Activated CD8-positive, alpha-beta memory T cell treated with anti-CD3 and anti-CD28 coated beads, Interleukin-2, amount 50 U/mL, for 48 hours (primary cell): ENCODE results near the gene KRT85.

Source experiments
- DNase-seq: peaks from one replicate; pipeline ENCODE4 v3.0.0-alpha.2; 2020

KRT85 gene

DNA sequence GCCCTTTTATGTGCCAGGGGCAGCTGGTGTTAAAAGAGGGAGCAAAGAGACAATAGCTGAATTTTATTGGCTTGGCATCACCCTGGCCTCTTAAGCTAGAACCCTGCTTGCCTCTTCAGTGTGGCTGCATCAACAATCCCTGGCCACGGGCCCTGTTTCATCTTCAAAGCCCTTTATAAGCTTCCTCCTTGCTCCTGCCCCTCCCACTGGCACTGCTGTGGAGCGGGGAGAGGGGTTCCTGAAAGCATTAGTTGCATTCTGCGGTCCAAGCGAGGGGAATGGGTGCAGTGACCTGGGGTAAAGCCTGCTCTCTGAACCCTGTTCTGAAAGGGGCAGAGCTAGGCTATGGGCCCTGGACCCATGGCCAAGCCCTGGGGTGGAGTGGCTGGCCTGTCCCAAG lies 45.9 kb downstream of the KRT85 start:
- no peak for DNase-seq

DNA sequence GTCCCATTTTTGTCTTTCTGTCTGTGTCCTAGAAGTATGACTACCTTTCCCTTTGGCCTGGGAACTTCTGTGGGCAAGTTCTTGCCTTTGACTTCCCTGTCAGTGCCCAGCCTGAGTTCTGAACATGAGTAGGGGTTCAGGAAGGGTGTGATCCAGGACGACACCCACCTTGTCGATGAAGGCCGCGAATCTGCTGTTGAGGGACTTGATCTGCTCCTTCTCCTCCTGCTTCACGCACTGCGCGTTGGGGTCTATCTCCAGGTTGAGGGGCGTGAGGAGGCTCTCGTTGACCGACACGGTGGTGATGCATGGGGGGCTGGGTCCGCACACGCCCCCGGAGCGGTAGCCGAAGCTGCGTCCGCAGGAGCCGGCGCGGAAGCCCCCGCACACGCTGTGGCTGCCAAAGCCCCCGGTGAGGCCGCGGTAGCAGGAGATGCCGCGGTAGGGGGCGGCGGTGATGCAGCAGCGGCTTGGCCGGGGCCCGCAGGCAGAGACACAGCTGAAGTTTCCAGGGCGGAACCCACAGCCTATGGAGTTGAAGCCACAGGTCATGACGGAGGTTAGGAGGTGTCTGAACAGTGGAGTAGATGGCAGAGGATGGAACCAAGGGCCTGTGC lies 46.4 kb downstream of the KRT85 start, which contains the start of gene KRT83:
TSS of gene KRT83 (minus strand) at position 615 of the 617 bp plus-strand sequence. CDS start at position 552, 63 bp downstream.
- no peak for DNase-seq

DNA sequence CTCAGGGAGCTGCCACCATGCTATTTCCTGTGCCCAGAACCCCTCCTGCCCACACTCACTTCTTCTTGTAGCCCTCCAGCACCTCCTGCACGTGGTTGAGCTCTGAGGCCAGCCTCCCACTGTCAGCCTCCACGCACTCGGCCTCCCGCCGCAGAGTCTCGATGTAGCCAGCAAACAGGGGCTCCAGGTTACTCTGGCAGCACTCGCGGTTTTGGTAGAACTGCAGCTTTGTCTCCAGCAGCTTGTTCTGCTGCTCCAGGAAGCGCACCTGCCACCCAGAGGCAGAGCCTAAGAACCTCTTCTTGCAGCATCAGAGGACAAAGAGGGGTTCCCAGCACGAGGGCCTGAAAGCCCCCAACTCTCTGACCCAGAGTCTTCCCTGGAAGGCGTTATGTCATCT lies 48.2 kb downstream of the KRT85 start:
- DNase-seq: no peak

DNA sequence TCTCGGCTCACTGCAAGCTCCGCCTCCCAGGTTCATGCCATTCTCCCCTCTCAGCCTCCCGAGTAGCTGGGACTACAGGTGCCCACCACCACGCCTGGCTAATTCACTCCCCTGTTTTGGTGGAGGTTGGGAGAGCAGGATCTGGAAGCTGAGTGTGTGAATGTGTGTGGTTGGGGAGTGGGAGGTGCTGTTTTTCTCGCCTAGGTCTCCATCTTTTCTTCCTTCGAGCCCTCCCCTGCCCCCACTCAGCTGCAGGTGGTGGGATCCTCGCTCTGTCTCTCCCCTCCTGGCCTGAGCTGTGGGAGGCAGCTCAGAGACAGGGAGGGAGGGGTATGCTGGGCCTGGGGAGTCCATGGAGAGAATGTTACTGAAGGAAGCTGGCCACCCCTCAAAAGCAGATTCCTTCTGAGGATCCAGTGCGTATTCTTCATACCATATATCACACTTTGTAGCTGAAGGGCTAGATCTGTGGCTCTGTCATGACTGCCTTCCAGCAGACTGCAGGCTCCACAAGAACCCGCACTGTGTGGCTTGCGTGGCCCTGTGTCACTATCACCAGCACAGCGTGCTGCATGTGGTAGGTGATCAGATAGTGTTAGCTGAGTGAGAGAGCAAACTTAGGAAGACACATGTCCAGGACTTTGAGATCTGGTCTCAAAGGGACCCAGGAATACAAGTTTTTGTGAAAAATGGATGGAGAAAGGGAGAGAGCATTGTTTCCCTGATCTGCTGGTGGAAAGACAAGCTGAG lies 48.9 kb downstream of the KRT85 start:
- no peak for DNase-seq

DNA sequence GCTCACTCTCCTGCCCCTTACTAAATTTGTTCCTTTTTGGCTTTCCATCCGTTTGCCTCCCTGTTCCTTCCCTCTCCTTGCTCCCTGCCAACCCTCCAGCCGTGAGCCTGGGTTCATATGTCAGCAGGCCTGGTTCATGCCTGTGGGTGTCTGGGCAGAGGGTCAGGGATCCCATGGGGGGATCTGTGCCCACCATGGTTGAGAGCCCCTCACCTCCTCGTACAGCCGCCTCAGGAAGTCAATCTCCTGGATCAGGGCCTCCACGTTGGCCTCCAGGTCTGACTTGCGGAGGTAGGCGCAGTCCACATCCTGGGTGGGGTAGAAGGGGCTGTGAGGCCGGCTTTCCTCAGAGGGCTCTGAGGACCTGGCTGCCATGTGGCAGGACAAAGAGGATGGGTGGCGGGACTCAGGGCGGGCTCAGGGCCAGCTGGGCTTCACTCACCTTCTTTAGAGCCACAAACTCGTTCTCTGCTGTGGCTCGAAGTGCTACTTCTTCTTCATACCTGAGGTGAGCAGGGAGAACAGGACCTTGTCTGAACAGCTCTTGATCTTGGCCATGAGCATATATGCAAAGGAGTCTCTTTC lies 49.7 kb downstream of the KRT85 start:
- no peak for DNase-seq

DNA sequence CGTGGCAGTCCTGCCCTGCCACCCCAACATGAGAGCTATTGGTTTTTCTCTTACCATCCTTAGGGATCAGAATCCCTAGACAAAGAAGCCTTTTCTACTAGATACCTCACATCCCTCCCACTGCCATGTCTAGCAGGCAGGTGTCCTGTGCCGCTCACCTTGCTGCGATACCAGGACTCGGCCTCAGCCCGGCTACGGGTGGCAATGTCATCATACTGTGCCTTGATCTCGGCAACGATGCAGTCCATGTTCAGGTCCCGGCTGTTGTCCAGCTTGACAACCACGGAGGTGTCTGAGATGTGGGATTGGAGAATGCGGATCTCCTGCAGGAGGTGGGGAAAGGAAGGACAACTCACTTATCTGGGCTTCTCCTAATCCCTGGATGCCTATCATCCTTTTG lies 50.6 kb downstream of the KRT85 start:
- peak; percentile 33 for DNase-seq

DNA sequence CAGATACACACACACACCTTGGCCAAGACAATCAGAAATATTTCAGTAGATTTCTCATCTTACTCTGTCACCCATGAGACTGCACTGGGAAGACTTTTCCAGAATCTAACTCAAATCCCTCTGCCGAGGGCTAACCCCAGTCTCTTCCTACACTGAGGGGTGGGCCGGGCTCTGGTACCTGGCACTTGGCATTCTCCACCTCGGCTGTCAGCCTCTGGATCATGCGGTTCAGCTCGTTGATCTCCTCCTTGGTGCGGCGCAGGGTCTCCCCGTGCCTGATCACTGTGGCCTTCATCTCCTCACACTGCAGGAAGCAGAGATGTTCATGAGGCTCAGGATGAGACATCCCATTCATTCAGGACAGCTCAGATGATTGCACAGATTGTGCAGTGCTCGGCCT lies 51.0 kb downstream of the KRT85 start:
- peak; percentile 20 for DNase-seq

DNA sequence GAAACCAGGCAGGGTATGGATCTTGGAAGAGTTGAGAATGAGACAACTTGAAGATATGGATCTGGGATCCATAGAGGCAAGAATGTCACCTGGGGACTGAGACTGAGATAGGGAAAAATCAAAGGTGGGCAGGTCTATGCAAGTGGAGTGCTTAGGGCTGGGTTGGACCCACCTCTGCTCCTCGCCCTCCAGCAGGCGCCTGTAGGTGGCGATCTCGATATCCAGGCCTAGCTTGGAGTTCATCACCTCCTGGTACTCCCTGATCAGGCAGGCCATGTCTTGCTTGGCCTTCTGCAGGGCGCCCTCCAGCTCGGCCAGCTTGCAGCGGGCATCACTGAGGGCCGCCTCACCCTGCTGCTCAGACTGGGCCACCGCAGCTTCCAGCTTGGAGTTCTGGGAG lies 51.6 kb downstream of the KRT85 start:
- peak; percentile 66 for DNase-seq

DNA sequence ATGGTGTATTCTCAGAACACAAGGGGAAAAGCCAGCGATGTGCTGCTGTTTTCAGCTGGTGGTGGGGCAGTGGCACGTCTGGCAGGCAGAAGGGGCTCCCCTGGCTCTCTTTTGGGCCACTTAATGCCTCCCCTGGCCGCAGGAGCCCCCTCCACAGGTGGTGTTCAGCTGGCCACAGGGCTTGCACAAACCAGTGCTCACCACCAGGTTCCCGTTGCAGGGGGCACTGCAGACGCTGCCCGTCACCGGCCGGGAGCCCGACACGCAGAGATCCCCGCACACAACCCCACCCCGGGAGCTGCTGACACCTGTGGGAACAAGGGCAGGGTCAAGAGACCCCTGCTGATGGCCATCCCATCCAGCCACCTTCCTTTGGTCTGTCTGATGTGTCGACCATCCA lies 52.8 kb downstream of the KRT85 start:
- DNase-seq: peak; percentile 43

DNA sequence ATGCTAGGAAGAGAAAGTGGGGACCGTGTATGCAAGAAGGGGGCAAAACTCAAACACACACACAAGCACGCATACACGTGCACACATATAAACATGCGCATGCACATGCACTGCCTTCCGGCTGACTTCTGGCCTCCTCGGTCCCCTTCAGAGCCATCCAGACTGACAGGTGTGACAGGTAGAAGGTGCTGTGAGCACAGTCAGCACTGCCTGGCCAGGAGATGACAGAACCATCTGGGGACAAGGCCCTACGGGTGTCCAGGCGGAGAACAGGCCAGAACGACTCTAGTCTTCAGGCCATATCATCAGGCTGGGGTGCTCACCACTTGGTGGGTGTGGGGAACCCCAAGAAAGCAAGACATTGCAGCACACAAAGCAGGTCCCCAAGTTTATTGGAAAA lies 53.4 kb downstream of the KRT85 start:
- peak; percentile 39 for DNase-seq

DNA sequence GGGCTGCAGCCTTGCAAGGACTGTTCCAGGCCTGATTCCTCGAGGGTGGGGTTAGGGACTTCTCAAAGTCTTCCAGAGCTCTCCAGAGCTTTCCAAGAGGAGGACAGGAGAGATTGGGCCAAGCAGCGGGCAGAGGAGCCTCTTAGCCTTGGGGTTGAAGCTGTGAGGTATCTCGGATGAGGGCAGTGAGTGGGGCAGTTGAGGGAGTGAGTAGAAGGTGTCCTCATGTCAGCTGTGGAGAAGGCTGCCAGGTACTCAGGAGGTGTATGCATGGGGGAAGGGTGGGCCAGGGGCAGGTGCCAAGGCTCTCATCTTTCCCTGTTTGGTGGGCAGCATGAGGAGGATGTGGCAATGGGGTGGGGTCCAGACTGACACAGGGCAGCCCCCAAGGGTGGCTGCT lies 53.8 kb downstream of the KRT85 start:
- DNase-seq: peak; percentile 20

DNA sequence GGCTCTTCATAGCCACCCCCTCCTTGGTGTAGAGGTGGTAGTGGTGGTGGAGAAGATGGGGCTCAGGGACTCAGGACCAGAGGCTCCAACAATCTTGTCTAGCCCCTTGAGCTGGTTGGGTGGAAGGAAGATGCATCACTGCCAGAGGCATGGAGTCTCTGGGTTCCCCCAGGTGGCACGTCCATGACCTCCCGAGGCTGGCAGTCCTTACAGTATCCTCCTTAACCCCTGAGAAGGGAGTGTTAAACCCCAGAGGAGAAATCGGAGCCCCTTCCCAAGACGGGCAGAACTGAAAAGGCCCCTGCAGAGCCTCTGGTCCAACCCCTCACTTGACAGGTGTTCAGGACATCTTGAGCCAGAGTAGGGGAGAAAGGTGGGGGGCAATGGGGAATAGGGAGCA lies 55.2 kb downstream of the KRT85 start:
- no peak for DNase-seq

DNA sequence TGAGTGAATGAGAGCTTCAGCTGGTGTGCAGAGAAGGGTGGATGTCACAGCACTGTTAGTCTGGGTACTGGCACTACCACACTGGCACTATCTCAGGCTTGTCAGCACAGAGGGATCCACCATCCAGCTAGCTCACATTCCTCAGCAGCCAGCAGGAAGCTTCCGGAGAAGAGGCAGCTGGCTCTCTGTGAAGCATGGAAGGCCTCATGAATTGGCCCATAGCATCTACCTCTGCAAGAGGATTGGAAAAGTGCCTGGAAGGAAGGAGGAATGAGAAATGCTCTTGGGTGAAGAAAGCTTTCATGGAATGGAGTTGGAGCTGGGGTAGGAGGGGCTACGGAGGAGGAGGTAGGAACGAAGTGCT lies 56.0 kb downstream of the KRT85 start:
- DNase-seq: no peak

DNA sequence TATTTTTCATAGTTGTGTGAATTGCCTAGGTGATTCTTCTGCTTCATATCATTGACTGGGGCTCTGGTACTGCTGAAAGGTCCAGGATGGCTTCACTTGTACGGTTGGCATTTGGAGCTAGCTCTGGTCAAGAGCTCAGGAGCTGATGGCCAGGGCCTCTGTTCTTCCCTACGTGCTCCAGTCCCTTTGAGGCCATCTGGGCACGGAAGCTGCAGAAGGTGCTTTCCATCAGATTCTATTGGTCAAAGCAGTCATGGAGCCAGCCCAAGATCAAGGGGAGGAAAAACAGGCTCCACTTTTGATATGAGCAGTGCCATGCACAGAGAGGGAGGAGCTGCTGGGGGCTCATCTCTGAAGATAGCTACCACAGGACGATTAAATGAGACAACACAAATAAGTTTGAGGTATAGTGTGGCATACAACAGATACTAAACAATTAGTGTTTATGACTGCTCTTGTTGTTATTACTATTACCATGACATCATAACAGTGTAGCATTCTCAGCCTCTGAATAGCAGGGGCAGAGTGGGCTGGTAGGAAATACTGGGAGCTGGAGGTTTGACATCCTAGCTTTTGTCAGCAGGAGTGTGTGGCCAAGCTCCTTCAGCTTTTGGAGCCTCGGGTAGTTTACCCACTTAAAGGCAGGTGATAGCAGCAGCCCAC lies 56.5 kb downstream of the KRT85 start:
- no peak for DNase-seq
